ENCODE data around the gene CATSPERE.

Gene CATSPERE, protein sequence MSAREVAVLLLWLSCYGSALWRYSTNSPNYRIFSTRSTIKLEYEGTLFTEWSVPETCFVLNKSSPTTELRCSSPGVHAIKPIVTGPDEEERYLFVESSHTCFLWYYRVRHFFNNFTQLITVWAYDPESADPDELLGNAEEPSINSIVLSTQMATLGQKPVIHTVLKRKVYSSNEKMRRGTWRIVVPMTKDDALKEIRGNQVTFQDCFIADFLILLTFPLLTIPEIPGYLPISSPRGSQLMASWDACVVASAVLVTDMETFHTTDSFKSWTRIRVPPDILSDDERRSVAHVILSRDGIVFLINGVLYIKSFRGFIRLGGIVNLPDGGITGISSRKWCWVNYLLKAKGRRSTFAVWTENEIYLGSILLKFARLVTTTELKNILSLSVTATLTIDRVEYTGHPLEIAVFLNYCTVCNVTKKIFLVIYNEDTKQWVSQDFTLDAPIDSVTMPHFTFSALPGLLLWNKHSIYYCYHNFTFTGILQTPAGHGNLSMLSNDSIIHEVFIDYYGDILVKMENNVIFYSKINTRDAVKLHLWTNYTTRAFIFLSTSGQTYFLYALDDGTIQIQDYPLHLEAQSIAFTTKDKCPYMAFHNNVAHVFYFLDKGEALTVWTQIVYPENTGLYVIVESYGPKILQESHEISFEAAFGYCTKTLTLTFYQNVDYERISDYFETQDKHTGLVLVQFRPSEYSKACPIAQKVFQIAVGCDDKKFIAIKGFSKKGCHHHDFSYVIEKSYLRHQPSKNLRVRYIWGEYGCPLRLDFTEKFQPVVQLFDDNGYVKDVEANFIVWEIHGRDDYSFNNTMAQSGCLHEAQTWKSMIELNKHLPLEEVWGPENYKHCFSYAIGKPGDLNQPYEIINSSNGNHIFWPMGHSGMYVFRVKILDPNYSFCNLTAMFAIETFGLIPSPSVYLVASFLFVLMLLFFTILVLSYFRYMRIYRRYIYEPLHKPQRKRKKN

DNA sequence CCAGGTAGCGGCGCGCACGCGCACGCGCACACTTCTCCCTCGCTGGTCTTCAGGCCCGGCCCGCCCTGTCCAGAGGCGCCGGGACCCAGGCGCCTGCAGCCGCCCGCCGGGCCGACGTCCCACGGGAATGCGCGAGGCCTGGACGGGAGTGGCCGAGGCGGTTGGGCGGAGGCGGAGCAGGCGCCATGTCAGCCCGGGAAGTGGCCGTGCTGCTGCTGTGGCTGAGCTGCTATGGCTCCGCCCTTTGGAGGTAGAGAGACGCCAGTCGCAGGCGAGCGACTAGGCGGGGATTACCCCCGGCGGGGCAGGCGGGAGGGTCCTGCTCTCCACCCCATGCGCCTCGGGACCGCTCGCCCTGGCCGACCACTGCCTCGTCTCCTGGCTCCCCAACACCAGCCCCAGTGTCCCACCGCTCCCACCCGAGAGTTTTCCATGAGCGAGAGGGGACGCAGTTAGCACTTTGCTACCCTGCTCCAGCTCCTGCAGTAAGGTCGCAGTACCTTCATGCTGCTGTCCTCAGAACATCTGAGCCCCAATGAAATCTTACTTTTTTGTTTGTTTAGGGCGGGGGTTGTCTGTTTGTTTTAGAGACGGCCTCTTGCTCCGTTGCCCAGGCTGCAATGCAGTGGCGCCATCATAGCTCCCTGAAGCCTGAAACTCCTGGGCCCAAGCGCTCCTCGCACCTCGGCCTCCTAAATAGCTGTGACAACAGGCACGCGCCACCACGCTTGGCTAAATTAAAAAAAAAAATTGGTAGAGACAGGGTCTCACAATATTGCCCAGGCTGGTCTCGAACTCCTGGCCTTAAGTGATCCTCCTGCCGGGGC is at the start of gene CATSPERE:
Gene CATSPERE, plus strand, starts transcription at position 29 of the 827 bp plus-strand sequence. Its CDS starts 157 bp downstream, at position 186.
- peak; percentile 97 for DNase-seq (ENCODE audit: low spot score)

DNA sequence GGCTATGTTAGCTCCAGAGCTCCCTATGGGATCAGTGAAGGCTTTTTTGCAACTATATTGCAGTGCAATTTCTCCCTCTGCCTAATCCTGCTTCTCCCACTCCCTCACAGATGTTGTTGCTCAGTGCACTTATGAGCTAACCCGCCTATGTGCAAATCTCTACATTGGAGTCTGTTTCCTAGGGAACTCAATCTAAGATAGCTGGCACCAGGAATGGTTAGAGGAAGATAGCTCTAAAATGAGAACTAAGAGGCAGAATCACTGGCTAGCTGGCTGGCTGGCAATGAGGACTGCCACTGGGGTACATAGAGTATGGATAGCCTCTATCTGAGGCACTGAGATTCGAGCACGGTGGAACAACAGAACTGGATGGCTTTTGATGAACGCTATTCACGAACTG is 48.9 kb upstream of the CATSPERE start:
- no peak for DNase-seq (ENCODE audit: low spot score)

DNA sequence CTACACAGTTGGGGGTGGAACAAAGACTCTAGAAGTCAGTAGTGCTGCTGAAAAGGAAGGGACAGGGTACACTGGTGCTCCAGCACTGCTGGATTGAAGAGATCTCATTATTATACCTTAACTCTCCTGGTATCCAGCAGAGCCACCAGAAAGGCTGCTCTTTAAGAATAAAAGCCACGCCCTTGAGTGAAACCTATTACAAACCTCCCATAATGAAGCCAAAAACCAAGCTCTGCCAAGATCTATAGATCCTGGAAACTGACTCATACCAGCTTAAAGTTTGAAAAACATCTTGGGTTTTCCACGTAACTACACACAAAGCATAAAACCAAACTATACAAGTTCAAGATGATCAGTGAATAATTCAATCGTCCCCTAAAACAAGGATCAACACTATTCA is 47.3 kb upstream of the CATSPERE start:
- DNase-seq (ENCODE audit: low spot score): no peak

DNA sequence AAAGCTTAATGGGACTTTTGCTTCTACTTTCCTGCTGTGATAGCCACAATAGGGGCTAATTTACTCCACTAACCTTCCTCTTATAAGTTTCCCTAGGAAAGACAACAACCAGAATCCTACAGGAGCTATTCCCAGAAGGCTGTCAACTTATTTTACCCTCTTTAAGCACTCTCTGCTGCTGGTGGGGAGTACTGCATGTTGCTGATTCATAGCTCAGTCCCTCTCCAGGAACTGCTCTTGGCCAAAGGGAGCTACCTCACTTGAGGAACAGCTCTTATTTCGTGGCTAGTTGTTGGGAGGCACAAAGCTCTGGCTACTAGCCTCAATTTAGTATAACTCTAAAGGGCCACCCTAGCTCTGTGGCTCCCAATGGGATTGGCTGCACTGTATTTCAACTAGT is 46.5 kb upstream of the CATSPERE start:
- peak; percentile 66 for DNase-seq (ENCODE audit: low spot score)

DNA sequence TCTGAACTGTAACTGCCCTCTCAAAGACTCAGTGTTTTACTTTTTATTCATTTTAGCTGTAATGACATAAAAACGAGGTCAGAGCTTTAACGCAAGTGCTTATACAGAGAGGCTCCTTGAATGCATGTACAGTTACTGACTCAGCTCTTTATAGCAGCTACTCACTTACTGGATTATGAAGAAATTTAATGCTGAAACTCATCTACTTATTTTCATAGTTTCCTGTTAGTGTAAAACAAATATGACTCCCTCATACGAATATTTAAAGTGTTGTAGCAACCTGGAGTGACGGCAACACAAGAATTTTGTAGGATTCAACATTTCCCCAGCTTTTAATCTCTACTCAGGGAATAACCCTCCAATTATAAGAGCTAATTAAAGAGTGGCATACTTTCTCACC is 42.0 kb upstream of the CATSPERE start:
- no peak for DNase-seq (ENCODE audit: low spot score)

DNA sequence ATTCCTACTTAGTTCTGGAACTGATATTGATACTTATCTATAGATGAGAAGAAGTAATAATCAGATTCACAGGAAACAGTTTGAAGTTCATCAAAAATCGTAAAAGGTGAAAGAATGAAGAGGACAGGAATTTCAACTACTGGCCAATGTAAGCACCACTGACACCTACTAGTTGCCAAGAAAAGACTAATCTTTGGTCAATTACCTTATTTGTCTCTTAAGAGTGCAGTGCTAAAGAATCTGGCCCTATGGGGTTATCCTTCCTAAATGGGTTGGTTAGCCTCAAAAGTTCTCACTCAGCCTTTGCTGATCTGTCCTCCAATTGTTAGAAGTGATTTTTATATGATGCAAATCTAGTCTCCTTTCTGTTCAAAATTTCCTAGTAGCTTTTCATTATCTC is 38.9 kb upstream of the CATSPERE start:
- no peak for DNase-seq (ENCODE audit: low spot score)

DNA sequence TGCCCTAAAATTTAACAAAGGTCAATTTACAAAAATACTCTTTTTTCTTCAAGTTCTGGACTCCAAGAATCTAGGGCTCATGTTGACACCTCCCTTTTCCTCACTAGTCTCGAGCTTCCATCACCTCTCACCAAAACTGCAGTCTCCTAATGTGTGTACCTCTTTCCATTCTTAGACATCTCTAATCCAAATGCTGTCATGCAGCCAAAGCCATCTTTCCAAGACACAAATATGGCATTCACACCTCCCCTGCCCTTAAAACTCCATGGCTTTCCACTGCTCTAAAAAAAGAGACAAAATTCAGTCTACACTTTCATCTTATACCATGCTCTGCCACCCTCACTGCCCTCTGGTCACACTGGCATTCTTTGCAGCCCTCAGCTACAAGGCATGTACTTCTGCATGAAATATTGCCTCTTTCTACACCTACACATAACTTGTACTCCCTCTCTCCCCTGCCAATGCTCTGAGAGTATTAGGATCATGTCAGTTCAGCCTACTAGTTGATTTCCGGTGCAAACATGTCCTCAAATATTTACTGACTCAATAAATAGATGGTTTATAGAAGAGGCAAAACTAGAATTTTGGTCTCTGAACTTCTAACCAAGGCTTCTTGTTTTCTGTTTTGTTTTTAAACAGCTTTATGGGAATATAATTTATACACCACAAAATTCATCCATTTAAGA is 36.3 kb upstream of the CATSPERE start:
- DNase-seq (ENCODE audit: low spot score): no peak

DNA sequence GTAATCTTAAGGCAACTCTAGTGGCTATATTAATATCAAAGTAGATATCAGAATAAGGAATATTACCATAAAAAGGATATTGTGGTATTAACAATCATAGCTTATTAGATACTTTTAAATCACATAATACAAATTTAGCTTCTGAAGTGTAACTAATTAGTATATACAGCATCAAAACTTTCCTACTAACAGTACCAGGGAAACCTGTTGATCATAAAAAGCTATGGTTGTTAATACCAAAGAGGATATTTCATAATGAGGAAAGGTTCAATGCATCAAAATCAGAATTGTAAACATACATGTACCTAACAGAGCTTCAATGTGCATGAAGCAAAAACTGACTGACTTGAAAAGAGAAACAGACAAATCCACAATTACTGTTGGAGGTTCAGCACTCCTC is 33.4 kb upstream of the CATSPERE start:
- no peak for DNase-seq (ENCODE audit: low spot score)

DNA sequence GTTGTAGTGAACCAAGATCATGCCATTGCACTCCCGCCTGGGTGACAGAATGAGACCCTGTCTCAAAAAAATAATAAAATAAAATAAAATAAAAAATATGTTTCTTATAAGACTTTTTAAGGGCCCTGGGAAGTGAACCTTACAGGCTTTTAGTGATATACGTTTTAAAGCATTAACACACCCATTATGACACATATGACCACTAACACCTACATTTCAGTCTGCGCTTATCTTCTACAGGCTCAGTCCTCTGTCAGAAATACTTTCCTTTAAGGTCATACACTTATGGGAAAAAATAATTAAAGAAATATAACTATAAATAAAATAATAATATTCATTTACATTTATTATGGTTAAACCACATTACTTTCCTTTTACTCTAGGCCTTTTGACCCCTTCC is 31.3 kb upstream of the CATSPERE start:
- DNase-seq (ENCODE audit: low spot score): no peak

DNA sequence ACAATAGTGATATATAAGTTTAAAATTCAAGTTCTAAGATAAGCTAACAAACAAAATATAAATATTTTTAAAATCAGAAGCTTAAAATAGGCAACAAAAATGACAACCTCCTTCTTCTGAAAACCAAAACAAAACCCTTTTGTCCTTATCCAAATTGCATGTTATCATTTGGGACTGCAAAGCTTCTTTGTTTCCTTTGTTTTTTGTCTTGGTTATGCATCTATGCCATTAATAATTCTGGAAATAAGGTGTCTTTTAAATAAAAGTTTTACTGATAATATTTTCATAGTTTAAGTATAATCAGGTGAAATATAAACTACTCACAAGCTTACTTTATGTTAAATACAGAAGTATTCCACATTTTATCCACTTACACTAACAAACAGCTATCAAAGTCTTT is 29.9 kb upstream of the CATSPERE start:
- DNase-seq (ENCODE audit: low spot score): no peak

DNA sequence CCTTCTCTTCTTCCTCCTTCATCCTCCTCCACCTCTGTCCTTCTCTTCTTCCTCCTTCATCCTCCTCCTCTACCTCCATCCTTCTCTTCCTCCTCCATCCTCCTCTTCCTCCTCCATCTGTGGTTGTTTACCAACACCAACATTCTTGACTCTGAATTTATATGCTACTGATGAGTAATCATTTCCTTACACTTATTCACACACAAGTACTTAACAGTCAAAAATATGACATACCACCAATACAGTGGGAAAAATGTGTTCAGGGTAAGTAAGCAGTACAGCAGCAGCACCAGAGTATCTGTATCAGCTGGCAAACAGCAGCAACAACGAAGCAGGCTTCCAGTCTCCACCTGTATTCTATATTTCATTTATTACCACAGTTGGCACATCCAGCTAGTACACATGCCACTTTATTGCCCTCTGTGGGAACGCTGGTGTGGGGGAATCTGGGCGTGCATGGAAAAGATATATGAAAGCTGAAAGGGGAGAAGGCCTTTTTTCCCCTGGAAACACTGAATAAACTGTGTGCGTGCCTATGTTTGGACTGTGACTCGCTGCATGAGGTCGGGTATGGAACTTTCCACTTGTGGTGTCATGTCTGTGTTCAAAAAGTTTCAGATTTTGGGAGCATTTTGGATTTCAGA is 25.4 kb upstream of the CATSPERE start:
- peak; percentile 35 for DNase-seq (ENCODE audit: low spot score)

DNA sequence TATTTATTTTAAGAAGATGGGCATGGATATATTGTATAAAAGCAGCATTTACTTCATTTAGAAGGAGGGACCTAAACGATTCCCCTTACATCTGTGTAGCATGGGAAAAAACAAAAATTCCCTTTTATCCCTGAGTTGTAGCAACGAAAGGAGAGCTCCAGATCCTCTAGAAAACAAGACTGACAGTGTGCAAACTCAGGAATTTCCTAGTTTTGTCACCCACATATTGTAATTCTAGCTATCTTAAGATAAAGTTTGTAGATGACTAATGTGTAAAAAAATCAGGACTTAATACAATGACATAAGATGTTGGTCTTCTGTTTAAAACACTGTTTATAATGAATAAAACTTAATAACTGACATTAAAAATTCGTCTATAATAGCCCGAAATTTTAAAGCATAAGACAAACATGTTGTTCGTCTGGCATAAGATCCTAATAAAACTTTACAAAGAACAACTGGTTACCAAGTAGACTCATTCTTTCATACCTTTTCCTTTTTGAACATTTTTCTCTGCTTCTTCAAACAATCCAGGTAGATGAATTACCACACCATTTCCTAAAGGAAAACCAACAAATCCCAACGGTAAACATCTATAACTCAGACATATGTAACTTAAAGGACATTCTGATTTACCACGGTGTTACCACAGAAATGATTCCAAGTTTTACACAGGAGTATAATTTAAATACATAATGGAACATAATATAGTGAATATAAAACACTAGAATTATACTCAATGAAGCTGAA is 24.6 kb upstream of the CATSPERE start:
- DNase-seq (ENCODE audit: low spot score): no peak

DNA sequence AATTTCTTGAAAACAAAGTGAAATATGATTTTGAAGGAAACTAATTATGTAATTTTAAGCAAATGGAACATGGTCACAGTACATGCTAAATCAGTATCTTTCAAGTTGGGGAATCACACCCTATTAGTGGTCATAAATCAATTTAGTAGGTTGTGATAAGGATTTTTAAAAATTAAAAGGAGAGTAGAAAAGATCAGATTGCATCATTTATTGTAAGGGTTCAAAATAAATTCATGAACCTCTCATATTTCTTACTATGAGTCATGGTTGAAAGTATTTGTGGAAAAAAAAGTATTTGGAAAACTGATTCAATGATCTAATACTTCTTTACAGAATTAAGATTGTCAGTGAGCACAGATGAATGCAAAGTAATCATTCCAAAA is 24.0 kb upstream of the CATSPERE start:
- peak; percentile 44 for DNase-seq (ENCODE audit: low spot score)

DNA sequence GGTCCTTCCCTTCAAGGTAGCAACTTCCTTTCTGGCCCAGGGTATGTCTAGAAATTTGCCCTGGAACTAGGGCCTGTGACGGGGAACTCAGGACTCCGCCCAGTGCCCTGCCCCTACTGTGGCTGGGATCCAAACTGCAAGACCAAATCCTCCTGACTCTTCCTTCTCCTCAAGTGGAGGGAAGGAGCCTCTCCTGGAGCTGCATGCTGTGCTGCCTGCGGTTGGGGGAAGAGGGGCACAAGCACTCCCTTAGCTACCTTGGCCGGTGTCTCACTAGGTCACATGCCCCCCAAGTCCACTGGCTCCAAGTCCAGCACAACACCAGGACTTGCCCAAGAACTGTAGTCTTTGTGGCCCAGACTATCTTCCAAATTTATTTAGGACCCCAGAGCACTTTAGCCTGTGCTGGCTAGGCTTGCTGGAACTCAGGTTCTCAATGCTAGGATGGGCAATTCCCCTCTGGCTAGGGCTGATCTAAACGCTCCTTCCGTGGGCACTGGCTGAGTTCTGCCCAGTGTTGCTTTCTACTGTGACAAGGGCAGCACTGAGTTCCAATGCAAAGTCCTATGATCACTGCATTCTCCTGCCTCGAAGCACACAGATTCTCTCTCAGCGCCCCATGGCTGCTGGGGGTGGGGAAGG is 21.6 kb upstream of the CATSPERE start:
- DNase-seq (ENCODE audit: low spot score): no peak

DNA sequence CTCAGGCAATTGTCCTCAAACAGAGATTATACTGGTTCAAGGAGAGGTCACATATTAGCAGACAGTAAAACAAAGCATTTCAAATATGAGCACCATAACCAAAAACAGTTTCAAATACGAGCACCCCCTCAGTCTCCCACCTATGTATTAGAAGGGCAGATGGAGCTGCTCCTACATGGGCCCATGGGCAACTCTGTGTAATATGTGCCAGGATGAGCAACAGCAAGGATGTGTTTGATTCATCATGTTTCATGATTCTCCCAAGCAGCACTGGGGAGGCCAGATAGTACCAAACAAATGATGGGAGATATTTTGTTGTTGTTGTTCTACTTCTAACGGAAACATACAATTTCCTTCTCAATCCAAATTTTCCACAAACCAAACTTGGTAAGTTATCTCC is 18.2 kb upstream of the CATSPERE start:
- DNase-seq (ENCODE audit: low spot score): no peak

DNA sequence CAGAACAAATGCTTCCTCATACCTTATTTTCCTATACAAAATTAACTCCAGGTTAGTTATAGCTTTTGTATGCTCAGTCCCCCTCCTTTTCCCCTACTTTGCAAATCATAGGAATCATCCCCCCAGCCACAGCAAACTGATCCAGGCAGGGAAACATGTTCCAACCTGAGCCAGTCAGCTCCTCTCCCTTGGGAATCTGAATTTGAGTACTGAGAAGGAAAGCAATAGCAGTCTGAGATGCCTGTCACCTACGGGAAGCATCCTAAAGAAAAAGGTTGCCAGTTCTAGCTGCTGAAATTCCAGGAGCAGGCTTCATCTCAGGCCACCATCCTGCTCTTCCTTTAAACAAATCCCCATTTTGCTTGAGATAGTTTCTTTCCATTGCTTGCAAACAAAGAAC is 16.2 kb upstream of the CATSPERE start:
- peak; percentile 20 for DNase-seq (ENCODE audit: low spot score)

DNA sequence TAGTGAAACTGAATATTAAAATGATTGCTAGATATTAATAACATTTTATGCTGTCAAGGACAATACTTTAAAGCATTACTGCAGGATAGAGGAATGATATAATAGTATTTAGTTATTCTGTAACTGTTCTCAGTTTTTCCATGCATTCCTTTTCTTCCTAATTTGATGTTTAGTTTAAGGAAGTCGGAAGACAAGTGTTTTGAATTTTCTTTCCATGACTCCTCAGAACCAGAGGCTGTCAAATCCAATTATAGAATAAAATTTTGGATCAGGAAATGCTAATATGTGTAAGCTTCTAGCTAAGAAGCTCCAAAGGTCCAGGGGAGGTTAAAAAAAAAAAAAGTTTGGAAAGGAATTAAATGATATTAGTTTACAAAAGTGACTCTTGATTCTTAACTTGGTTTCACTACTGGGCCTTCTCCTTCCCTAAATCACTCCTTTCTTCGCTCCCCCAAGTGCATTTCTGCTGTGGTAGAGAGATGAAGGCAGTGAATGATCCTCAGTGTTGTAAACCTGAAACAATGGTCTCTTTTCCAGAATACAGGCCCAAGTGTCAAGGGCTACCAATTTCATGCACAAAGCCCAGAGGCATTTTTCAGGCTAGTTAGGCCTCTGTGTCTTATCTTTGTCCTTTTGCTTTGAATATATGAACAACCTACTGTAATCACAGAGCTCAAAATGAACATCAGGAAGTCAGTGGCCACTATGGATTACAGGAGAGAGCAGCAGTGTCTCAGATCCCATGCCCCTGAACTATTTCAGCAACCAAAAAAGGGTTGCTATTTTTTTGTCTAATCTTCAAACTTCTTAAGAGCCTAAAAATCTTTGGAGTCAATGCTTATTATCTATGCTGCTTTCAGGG is 15.5 kb upstream of the CATSPERE start:
- peak; percentile 14 for DNase-seq (ENCODE audit: low spot score)

DNA sequence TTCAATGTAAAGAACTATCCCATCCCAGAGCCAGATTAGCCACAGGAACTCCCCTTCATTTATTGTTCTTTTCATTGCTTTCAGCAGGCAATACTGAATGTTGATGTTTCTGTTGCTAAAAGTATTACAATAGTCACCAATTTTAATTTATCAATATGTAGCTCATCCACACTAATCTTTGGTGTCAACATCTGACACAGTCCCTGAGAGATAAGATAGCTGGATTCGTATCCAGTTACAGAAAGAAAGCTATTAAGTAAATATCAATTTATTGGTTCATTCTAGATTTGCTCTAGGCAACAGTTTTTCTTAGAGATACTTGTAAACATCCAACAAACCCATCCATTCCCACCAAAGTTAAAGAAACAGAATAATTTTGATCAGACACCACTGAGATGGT is 14.0 kb upstream of the CATSPERE start:
- DNase-seq (ENCODE audit: low spot score): no peak

DNA sequence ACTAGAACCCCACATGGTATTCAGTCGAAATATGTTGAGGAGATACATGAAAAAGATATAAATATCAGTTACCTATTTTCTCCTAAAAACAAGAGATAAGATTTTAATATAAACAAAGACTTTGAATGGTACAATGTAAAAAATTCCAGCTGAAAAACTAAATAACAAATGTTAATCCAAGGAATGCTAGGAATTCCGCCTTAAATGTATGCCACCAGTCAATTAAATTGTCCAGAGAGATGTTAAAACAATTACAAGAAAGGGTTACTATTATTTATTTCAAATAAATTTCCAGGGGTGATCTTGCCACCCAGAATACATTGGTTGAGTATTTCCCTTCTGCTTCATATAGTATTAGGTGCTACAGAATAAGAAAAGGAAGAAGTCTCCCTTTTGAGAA is 13.5 kb upstream of the CATSPERE start:
- no peak for DNase-seq (ENCODE audit: low spot score)
